ENCODE measurements around the gene B4GALNT4. TPM values are rescaled to one million over a fixed set of nuclear protein-coding genes. Genes with fewer than 3 reads are reported as not detected.
A peak's percentile ranks its signal among the peaks of the same experiment; 100 is the strongest.
"Not testable (repeated sequence)": the region's sequence is repeated elsewhere in the genome, so short reads cannot be mapped to it uniquely, and the experiment has no call there.

The B4GALNT4 gene
- polyA plus RNA-seq, 1 donor, result 24.0 TPM

- peaks cover 37% of the 10 kb centered on the region for H3K36me3 ChIP-seq (ENCODE audit: control insufficient read depth, insufficient read depth, low read length)
- H3K9me3 ChIP-seq (ENCODE audit: control insufficient read depth, low read depth, low read length), result peaks cover 9% of the 10 kb centered on the region
- H3K4me1 ChIP-seq (ENCODE audit: control insufficient read depth, insufficient read depth, low read length), result peaks cover 11% of the 10 kb centered on the region
- H3K4me3 ChIP-seq (ENCODE audit: low read length), result no peak overlapping the region
- H3K27me3 ChIP-seq (ENCODE audit: control insufficient read depth, insufficient read depth, low read length), result peaks cover 3% of the 10 kb centered on the region
- no peak for DNase-seq
- no CpG with 5 or more reads among the region's 17 CpGs for WGBS (ENCODE audit: insufficient coverage, low lambda C conversion rate)
- H3K27ac ChIP-seq (ENCODE audit: low read length), result no peak overlapping the region
Observed at GRCh38 chr11:405323-405953, 36.1 kb downstream of the B4GALNT4 start.

- WGBS (ENCODE audit: insufficient coverage, low lambda C conversion rate), result no CpG with 5 or more reads among the region's 47 CpGs
- Histone ChIP-seq H3K36me3 (ENCODE audit: control insufficient read depth, insufficient read depth, low read length) (peaks cover 37% of the 10 kb centered on the region), H3K27ac (ENCODE audit: low read length) (peak overlapping the region; percentile 68), H3K4me1 (ENCODE audit: control insufficient read depth, insufficient read depth, low read length) (peaks cover 11% of the 10 kb centered on the region), H3K4me3 (ENCODE audit: low read length) (peak overlapping the region; percentile 43), H3K27me3 (ENCODE audit: control insufficient read depth, insufficient read depth, low read length) (peaks cover 3% of the 10 kb centered on the region), H3K9me3 (ENCODE audit: control insufficient read depth, low read depth, low read length) (peaks cover 9% of the 10 kb centered on the region)
- no peak for DNase-seq
Observed at GRCh38 chr11:405954-406795, 36.9 kb downstream of the B4GALNT4 start.

GRCh38 chr11:406796-407650 is 37.7 kb downstream of the B4GALNT4 start:
- Histone ChIP-seq H3K27ac (ENCODE audit: low read length) (peak overlapping the region; percentile 68), H3K9me3 (ENCODE audit: control insufficient read depth, low read depth, low read length) (peaks cover 9% of the 10 kb centered on the region), H3K27me3 (ENCODE audit: control insufficient read depth, insufficient read depth, low read length) (peaks cover 3% of the 10 kb centered on the region), H3K4me1 (ENCODE audit: control insufficient read depth, insufficient read depth, low read length) (peaks cover 11% of the 10 kb centered on the region), H3K4me3 (ENCODE audit: low read length) (peak overlapping the region; percentile 43), H3K36me3 (ENCODE audit: control insufficient read depth, insufficient read depth, low read length) (peaks cover 37% of the 10 kb centered on the region)
- peak; percentile 75 to 82 for DNase-seq
- WGBS (ENCODE audit: insufficient coverage, low lambda C conversion rate), result no CpG with 5 or more reads among the region's 91 CpGs

- Histone ChIP-seq H3K4me3 (ENCODE audit: low read length) (no peak overlapping the region), H3K36me3 (ENCODE audit: control insufficient read depth, insufficient read depth, low read length) (peaks cover 37% of the 10 kb centered on the region), H3K4me1 (ENCODE audit: control insufficient read depth, insufficient read depth, low read length) (peaks cover 11% of the 10 kb centered on the region), H3K27me3 (ENCODE audit: control insufficient read depth, insufficient read depth, low read length) (peaks cover 3% of the 10 kb centered on the region), H3K9me3 (ENCODE audit: control insufficient read depth, low read depth, low read length) (peaks cover 9% of the 10 kb centered on the region), H3K27ac (ENCODE audit: low read length) (peak overlapping the region; percentile 55)
- DNase-seq, result no peak
- no CpG with 5 or more reads among the region's 28 CpGs for WGBS (ENCODE audit: insufficient coverage, low lambda C conversion rate)
Observed at GRCh38 chr11:407651-408123, 38.4 kb downstream of the B4GALNT4 start.

GRCh38 chr11:408154-409007 is 39.1 kb downstream of the B4GALNT4 start:
- Histone ChIP-seq H3K9me3 (ENCODE audit: control insufficient read depth, low read depth, low read length) (peaks cover 6% of the 10 kb centered on the region), H3K36me3 (ENCODE audit: control insufficient read depth, insufficient read depth, low read length) (peaks cover 34% of the 10 kb centered on the region), H3K4me3 (ENCODE audit: low read length) (no peak overlapping the region), H3K27me3 (ENCODE audit: control insufficient read depth, insufficient read depth, low read length) (peaks cover 1% of the 10 kb centered on the region), H3K27ac (ENCODE audit: low read length) (no peak overlapping the region), H3K4me1 (ENCODE audit: control insufficient read depth, insufficient read depth, low read length) (peaks cover 11% of the 10 kb centered on the region)
- no peak for DNase-seq
- WGBS (ENCODE audit: insufficient coverage, low lambda C conversion rate), result no CpG with 5 or more reads among the region's 15 CpGs

- peaks cover 13% of the 10 kb centered on the region for H3K4me1 ChIP-seq (ENCODE audit: control insufficient read depth, insufficient read depth, low read length)
- H3K9me3 ChIP-seq (ENCODE audit: control insufficient read depth, low read depth, low read length), result peaks cover 6% of the 10 kb centered on the region
- H3K27me3 ChIP-seq (ENCODE audit: control insufficient read depth, insufficient read depth, low read length), result no peaks in the 10 kb centered on the region
- H3K36me3 ChIP-seq (ENCODE audit: control insufficient read depth, insufficient read depth, low read length), result peaks cover 26% of the 10 kb centered on the region
- H3K27ac ChIP-seq (ENCODE audit: low read length), result no peak overlapping the region
- WGBS (ENCODE audit: insufficient coverage, low lambda C conversion rate), result no CpG with 5 or more reads among the region's 7 CpGs
- DNase-seq, result no peak
- no peak overlapping the region for H3K4me3 ChIP-seq (ENCODE audit: low read length)
Observed at GRCh38 chr11:409008-409599, 39.8 kb downstream of the B4GALNT4 start.

- H3K9me3 ChIP-seq (ENCODE audit: control insufficient read depth, low read depth, low read length), result peaks cover 6% of the 10 kb centered on the region
- H3K36me3 ChIP-seq (ENCODE audit: control insufficient read depth, insufficient read depth, low read length), result peaks cover 19% of the 10 kb centered on the region
- no peak overlapping the region for H3K4me3 ChIP-seq (ENCODE audit: low read length)
- H3K27ac ChIP-seq (ENCODE audit: low read length), result no peak overlapping the region
- WGBS (ENCODE audit: insufficient coverage, low lambda C conversion rate), result no CpG with 5 or more reads among the region's 18 CpGs
- DNase-seq, result no peak
- H3K4me1 ChIP-seq (ENCODE audit: control insufficient read depth, insufficient read depth, low read length), result peaks cover 20% of the 10 kb centered on the region
- no peaks in the 10 kb centered on the region for H3K27me3 ChIP-seq (ENCODE audit: control insufficient read depth, insufficient read depth, low read length)
Observed at GRCh38 chr11:409600-410483, 40.5 kb downstream of the B4GALNT4 start.

- no CpG with 5 or more reads among the region's 13 CpGs for WGBS (ENCODE audit: insufficient coverage, low lambda C conversion rate)
- Histone ChIP-seq H3K36me3 (ENCODE audit: control insufficient read depth, insufficient read depth, low read length) (peaks cover 14% of the 10 kb centered on the region), H3K4me1 (ENCODE audit: control insufficient read depth, insufficient read depth, low read length) (peaks cover 29% of the 10 kb centered on the region)
- not testable (repeated sequence) for H3K27me3 ChIP-seq (ENCODE audit: control insufficient read depth, insufficient read depth, low read length); H3K27ac ChIP-seq (ENCODE audit: low read length); H3K4me3 ChIP-seq (ENCODE audit: low read length); DNase-seq; H3K9me3 ChIP-seq (ENCODE audit: control insufficient read depth, low read depth, low read length)
Observed at GRCh38 chr11:410711-411110, 41.4 kb downstream of the B4GALNT4 start.

- not testable (repeated sequence) for H3K9me3 ChIP-seq (ENCODE audit: control insufficient read depth, low read depth, low read length); DNase-seq; H3K36me3 ChIP-seq (ENCODE audit: control insufficient read depth, insufficient read depth, low read length); H3K27me3 ChIP-seq (ENCODE audit: control insufficient read depth, insufficient read depth, low read length); H3K27ac ChIP-seq (ENCODE audit: low read length); H3K4me3 ChIP-seq (ENCODE audit: low read length)
- no CpG with 5 or more reads among the region's 11 CpGs for WGBS (ENCODE audit: insufficient coverage, low lambda C conversion rate)
- peaks cover 29% of the 10 kb centered on the region for H3K4me1 ChIP-seq (ENCODE audit: control insufficient read depth, insufficient read depth, low read length)
Observed at GRCh38 chr11:411520-411919, 42.2 kb downstream of the B4GALNT4 start.

Data from large intestine (tissue), 3 donors.